GM21529 (cell line): ENCODE data around the gene IGLL1.

Experiments used
- ATAC-seq: cut with Tn5 transposase; IDR thresholded peaks from one replicate; pipeline ENCODE4 v1.9.1; 2021; ENCODE audit not compliant: unreplicated experiment

Gene IGLL1

GRCh38 chr22:23530106-23530505, 50.0 kb downstream of the IGLL1 start:
- ATAC-seq: no peak

- ATAC-seq: no peak
These were observed 50.7 kb downstream of the IGLL1 start for GRCh38 chr22:23529166-23530103.

- no peak for ATAC-seq
These were observed 51.9 kb downstream of the IGLL1 start for GRCh38 chr22:23527971-23528740.

- ATAC-seq: no peak
These were observed 53.3 kb downstream of the IGLL1 start for GRCh38 chr22:23526596-23527316.

GRCh38 chr22:23525510-23525909, 54.6 kb downstream of the IGLL1 start:
- ATAC-seq: no peak

- ATAC-seq: no peak
These were observed 55.9 kb downstream of the IGLL1 start for GRCh38 chr22:23524226-23524625.

- ATAC-seq: no peak
These were observed 56.4 kb downstream of the IGLL1 start for GRCh38 chr22:23523713-23524112.
